HCT116 (cell line): Measurements from ENCODE around the gene TGM2. TPM values are rescaled to one million over a fixed set of nuclear protein-coding genes. Genes with fewer than 3 reads are reported as not detected.

Experiments used
- ATAC-seq: fragments of 200-7000 bp; cut with Tn5 transposase; 2 replicates; pipeline ENCODE4 v1.9.1; 2020; ENCODE audit warnings: mild to moderate bottlenecking, moderate library complexity
- BruUV-seq: library from RNA; stranded (reverse); fragments of 400-500 nt; replicated peaks from 2 replicates; lab custom pipeline; 2021; lab: Mats Ljungman, UMichigan
- CTCF ChIA-PET: fragments of 300-600 bp; sonication (Branson Sonifier 250); formaldehyde crosslinking; loops from one replicate; lab custom pipeline; 2021; ENCODE audit warnings: antibody characterized with exemption; lab: Charles Lee
- POLR2A ChIA-PET: fragments of 300-600, 350-600 bp; sonication (Branson Sonifier 250); formaldehyde crosslinking; loops from one replicate; lab custom pipeline; 2021; ENCODE audit warnings: antibody characterized with exemption; lab: Charles Lee
- RAD21 ChIA-PET, 2 experiments: fragments of 300-600 bp; sonication (Branson Sonifier 250); formaldehyde crosslinking; loops; one replicate each; lab custom pipeline; 2023; ENCODE audit warnings: low total read pairs in 2 of 2; ENCODE audit not compliant: uncharacterized antibody in 2 of 2, unreplicated experiment in 2 of 2, low non-redundant PET in 1 of 2; lab: Charles Lee
- DNase-seq: peaks from one replicate; pipeline ENCODE4 v3.0.0-alpha.2; 2010; ENCODE audit warnings: low read depth, low spot score
- H2AFZ ChIP-seq: fragments of 200-600 bp; shearing (Covaris generic), sonication (generic); 2 replicates; pipeline ENCODE4 v1.6.1; 2017; ENCODE audit warnings: low read depth, mixed run types, mixed read lengths, antibody characterized with exemption, low read length; ENCODE audit not compliant: poor library complexity, severe bottlenecking
- H3K27ac ChIP-seq: 2 replicates; pipeline ENCODE4 v1.5.1; 2012; ENCODE audit warnings: low read depth, low read length
- H3K27me3 ChIP-seq: fragments of 200-600 bp; sonication (generic); 2 replicates; pipeline ENCODE4 v1.6.1; 2016; ENCODE audit warnings: mixed run types, low read length, mixed read lengths; ENCODE audit not compliant: insufficient read depth
- H3K36me3 ChIP-seq, 2 experiments: fragments of 200-500 bp in 1 of 2; fragments of 200-600 bp in 1 of 2; sonication (Bioruptor generic) in 1 of 2; sonication (generic) in 1 of 2; 2 replicates each; pipeline versions ENCODE4 v1.5.1 to v1.6.1; 2014 to 2016; ENCODE audit warnings: low read length in 2 of 2, inconsistent platforms in 1 of 2, mixed read lengths in 1 of 2, mixed run types in 1 of 2; ENCODE audit not compliant: insufficient read depth in 2 of 2, control insufficient read depth in 1 of 2
- H3K4me1 ChIP-seq, 2 experiments: fragments of 200-600 bp in 1 of 2; sonication (generic) in 1 of 2; 2 replicates each; pipeline versions ENCODE4 v1.5.1 to v1.6.1; 2012 to 2017; ENCODE audit warnings: low read length in 2 of 2, inconsistent platforms in 1 of 2, mild to moderate bottlenecking in 1 of 2, mixed read lengths in 1 of 2, mixed run types in 1 of 2, moderate library complexity in 1 of 2; ENCODE audit not compliant: insufficient read depth in 2 of 2, control insufficient read depth in 1 of 2
- H3K4me2 ChIP-seq: fragments of 200-600 bp; sonication (generic); 2 replicates; pipeline ENCODE4 v1.6.1; 2017; ENCODE audit warnings: mixed run types, low read length, mixed read lengths
- H3K4me3 ChIP-seq, 2 experiments: fragments of 200-600 bp in 1 of 2; sonication (generic) in 1 of 2; replicated peaks in 1 of 2; 2 replicates each; pipeline ENCODE4 v1.5.1; 2011 to 2016; ENCODE audit warnings: low read length in 2 of 2, control low read depth in 1 of 2, low read depth in 1 of 2, mild to moderate bottlenecking in 1 of 2, mixed read lengths in 1 of 2, mixed run types in 1 of 2
- H3K79me2 ChIP-seq: fragments of 200-600 bp; sonication (generic); 2 replicates; pipeline ENCODE4 v1.6.1; 2017; ENCODE audit warnings: mild to moderate bottlenecking, mixed run types, low read length, moderate library complexity, mixed read lengths; ENCODE audit not compliant: insufficient read depth
- H3K9ac ChIP-seq: fragments of 200-600 bp; sonication (generic); 2 replicates; pipeline ENCODE4 v1.6.1; 2016; ENCODE audit warnings: low read length, mixed read lengths
- H3K9me2 ChIP-seq: fragments of 200-600 bp; sonication (generic), shearing (Covaris generic); 2 replicates; pipeline ENCODE4 v1.6.1; 2017; ENCODE audit warnings: mixed run types, mild to moderate bottlenecking, moderate library complexity; ENCODE audit not compliant: insufficient read depth
- H3K9me3 ChIP-seq, 2 experiments: fragments of 200-500 bp in 1 of 2; fragments of 200-600 bp in 1 of 2; sonication (Bioruptor generic) in 1 of 2; sonication (generic) in 1 of 2; 2 replicates each; pipeline ENCODE4 v1.6.1; 2014 to 2017; ENCODE audit warnings: low read length in 2 of 2, mixed read lengths in 2 of 2, inconsistent platforms in 1 of 2, low read depth in 1 of 2, mild to moderate bottlenecking in 1 of 2, mixed run types in 1 of 2, moderate library complexity in 1 of 2; ENCODE audit not compliant: control insufficient read depth in 1 of 2, insufficient read depth in 1 of 2
- H4K20me1 ChIP-seq: fragments of 200-600 bp; sonication (generic), shearing (Covaris generic); 2 replicates; pipeline ENCODE4 v1.6.1; 2017; ENCODE audit warnings: mixed run types, mild to moderate bottlenecking, moderate library complexity; ENCODE audit not compliant: insufficient read depth
- EZH2 ChIP-seq: fragments of 200-600 bp; sonication (generic); IDR thresholded peaks from 2 replicates; pipeline ENCODE4 v1.6.1; 2017; ENCODE audit warnings: antibody characterized with exemption, mixed run types
- RAD21 ChIP-seq: IDR thresholded peaks from 2 replicates; pipeline ENCODE4 v1.6.1; 2012; ENCODE audit warnings: low read depth, mild to moderate bottlenecking
- ZNF274 ChIP-seq: fragments of 200-500 bp; sonication (Bioruptor generic); IDR thresholded peaks from 2 replicates; pipeline ENCODE4 v1.6.1; 2014; ENCODE audit warnings: mild to moderate bottlenecking, low read depth, low read length, inconsistent platforms
- intact Hi-C: fragments of 100-400 bp; cut with micrococcal nuclease; formaldehyde crosslinking; loops from 2 replicates; pipeline ENCODE4 v1.10.0; 2022
- total RNA-seq: library from RNA; stranded (reverse); gene quantifications from one replicate; pipeline ENCODE4 v1.2.1, GENCODE V29; 2021; ENCODE audit not compliant: unreplicated experiment
- TF ChIP-seq, protein P1 (sequence below): IDR thresholded peaks from 2 replicates; pipeline ENCODE4 v1.6.1; 2012; ENCODE audit warnings: low read depth
- TF ChIP-seq, protein P2 (sequence below): IDR thresholded peaks from 2 replicates; pipeline ENCODE4 v1.6.1; 2012

Gene TGM2
- total RNA-seq, 1 experiment from 2014 or later: 6.1 TPM

DNA sequence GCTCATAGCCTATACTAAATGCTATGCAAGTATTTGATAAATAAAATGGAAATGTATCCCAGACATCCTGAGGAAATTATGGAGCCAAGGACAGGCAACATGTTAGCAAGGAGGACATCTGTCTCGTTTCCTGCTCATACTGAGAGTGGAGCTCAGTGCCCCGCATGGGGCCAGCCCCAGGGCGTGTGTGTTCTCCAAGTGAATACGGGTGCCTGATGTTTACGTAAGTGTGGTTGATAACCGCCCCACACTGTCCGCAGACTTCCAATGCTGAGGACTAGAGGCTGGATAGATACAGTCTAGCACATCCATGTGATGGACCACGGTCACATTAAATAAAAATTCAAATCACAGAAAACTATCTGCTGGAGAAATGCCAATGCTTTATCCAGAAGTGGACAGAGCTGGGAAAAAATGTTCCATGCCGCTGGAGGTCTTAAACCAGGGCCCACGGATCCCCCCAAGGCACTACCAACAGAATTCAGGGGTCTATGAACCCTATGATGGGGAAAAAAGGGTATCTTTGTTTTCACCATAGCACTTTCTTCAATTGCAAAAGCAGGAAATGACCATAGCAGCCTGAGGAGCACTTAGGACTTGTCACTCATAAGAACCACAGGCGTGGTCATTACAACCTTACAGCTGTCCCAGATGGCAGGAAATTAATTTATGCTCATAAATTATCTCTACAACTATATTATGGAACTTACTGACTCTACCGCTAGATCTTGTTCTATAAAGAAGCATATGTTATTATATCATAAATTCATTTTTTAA lies 24.9 kb downstream of the TGM2 start:
- no peak overlapping the region for H2AFZ ChIP-seq

More for the DNA sequence above, 24.9 kb downstream of the TGM2 start:
- H3K4me2 ChIP-seq: no peak overlapping the region
- H3K4me1 ChIP-seq: peaks cover 28 to 32% of the 10 kb centered on the region in 2 experiments
- no peak overlapping the region for H3K27ac ChIP-seq
- no peaks in the 10 kb centered on the region for H3K36me3 ChIP-seq
- H3K9me3 ChIP-seq: no peaks in the 10 kb centered on the region
- POLR2A ChIA-PET: no interaction called here
- CTCF ChIA-PET: no interaction called here
- no peaks in the 10 kb centered on the region for H4K20me1 ChIP-seq
- no peaks in the 10 kb centered on the region for H3K27me3 ChIP-seq
- no peaks in the 10 kb centered on the region for H3K79me2 ChIP-seq
- RAD21 ChIA-PET: no interaction called here
- ATAC-seq (no peak), DNase-seq (no peak)
- TF ChIP-seq EZH2 (no peak), ZNF274 (no peak), RAD21 (no peak)
- TF ChIP-seq, protein P1, sequence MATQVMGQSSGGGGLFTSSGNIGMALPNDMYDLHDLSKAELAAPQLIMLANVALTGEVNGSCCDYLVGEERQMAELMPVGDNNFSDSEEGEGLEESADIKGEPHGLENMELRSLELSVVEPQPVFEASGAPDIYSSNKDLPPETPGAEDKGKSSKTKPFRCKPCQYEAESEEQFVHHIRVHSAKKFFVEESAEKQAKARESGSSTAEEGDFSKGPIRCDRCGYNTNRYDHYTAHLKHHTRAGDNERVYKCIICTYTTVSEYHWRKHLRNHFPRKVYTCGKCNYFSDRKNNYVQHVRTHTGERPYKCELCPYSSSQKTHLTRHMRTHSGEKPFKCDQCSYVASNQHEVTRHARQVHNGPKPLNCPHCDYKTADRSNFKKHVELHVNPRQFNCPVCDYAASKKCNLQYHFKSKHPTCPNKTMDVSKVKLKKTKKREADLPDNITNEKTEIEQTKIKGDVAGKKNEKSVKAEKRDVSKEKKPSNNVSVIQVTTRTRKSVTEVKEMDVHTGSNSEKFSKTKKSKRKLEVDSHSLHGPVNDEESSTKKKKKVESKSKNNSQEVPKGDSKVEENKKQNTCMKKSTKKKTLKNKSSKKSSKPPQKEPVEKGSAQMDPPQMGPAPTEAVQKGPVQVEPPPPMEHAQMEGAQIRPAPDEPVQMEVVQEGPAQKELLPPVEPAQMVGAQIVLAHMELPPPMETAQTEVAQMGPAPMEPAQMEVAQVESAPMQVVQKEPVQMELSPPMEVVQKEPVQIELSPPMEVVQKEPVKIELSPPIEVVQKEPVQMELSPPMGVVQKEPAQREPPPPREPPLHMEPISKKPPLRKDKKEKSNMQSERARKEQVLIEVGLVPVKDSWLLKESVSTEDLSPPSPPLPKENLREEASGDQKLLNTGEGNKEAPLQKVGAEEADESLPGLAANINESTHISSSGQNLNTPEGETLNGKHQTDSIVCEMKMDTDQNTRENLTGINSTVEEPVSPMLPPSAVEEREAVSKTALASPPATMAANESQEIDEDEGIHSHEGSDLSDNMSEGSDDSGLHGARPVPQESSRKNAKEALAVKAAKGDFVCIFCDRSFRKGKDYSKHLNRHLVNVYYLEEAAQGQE: no peak
- TF ChIP-seq, protein P2, sequence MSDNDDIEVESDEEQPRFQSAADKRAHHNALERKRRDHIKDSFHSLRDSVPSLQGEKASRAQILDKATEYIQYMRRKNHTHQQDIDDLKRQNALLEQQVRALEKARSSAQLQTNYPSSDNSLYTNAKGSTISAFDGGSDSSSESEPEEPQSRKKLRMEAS: no peak
- intact Hi-C loops: no loop called here
- no peaks in the 10 kb centered on the region for H3K9me2 ChIP-seq
- BruUV-seq: no TSS peak
- no peak overlapping the region for H3K4me3 ChIP-seq
- no peak overlapping the region for H3K9ac ChIP-seq
